NB4 (cell line): Measurements from ENCODE around the gene TGFBR1.

Experiments used
- CTCF ChIP-seq: IDR thresholded peaks from one replicate; pipeline ENCODE4 v1.5.1; 2012; ENCODE audit warnings: low read depth, low read length
- POLR2A ChIP-seq: IDR thresholded peaks from 2 replicates; pipeline ENCODE4 v1.6.1; 2011; ENCODE audit warnings: mild to moderate bottlenecking; ENCODE audit not compliant: insufficient read length; ENCODE audit errors: extremely low read depth

DNA sequence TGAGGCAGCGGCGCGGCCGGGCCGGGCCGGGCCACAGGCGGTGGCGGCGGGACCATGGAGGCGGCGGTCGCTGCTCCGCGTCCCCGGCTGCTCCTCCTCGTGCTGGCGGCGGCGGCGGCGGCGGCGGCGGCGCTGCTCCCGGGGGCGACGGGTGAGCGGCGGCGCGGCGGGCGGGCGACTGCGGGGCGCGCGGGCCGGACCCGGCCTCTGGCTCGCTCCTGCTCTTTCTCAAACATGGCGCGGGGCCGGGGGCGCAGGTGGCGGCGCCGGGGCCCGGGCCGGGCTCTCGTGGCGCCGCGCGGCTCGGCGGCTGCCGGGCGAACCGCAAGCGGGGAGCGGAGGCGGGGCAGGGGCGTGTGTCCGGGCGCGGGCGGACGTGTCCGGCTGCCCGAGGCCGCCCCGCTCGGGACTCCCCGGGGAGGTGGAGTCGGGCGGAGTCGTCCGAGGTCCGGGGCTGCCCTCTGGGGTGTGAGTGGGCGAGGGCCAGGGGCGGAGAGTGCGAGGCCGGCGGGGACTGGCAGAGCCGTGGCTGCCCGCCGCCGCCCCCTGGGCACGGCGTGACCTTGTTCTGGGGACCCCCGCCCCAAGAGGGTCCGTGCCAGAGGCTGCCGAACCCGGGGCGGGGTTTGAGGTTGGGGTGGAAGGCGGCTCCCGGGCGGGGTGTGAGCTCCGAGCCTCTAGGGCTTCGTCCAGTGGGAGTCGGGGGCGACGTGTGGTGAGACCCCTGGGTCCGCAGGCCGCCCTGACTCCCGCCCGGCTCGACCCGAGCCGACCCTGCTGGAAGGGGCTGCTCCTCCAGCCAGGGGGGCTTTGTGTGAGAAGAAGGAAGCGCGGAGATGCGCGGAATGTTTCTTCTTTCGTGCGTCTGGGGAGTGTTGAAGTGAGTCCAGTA lies 485 bp downstream of the TGFBR1 start:
- TF ChIP-seq CTCF (no peak), POLR2A (no peak)
